CD4-positive, alpha-beta T cell treated with Interferon gamma for 1 hour (primary cell): ENCODE results near the gene ABLIM3.

Source experiments
- DNase-seq: peaks from one replicate; pipeline ENCODE4 v3.0.0-alpha.2; 2020

The ABLIM3 gene

GRCh38 chr5:149133795-149134777 lies 7.2 kb upstream of the ABLIM3 start:
- no peak for DNase-seq

GRCh38 chr5:149134778-149135500 lies 6.4 kb upstream of the ABLIM3 start:
- no peak for DNase-seq

GRCh38 chr5:149135536-149136201 lies 5.6 kb upstream of the ABLIM3 start:
- DNase-seq, result no peak

GRCh38 chr5:149138182-149138923 lies 2.9 kb upstream of the ABLIM3 start:
- no peak for DNase-seq

- no peak for DNase-seq
Measured at GRCh38 chr5:149140197-149141002, 893 bp upstream of the ABLIM3 start.

- DNase-seq, result no peak
Measured at GRCh38 chr5:149141957-149142851, 911 bp downstream of the ABLIM3 start.

- no peak for DNase-seq
Measured at GRCh38 chr5:149143470-149143869, 2.2 kb downstream of the ABLIM3 start.

- DNase-seq, result no peak
Measured at GRCh38 chr5:149144637-149145036, 3.3 kb downstream of the ABLIM3 start.

GRCh38 chr5:149145138-149145537 lies 3.8 kb downstream of the ABLIM3 start:
- no peak for DNase-seq

- DNase-seq, result no peak
Measured at GRCh38 chr5:149147676-149148075, 6.4 kb downstream of the ABLIM3 start.

GRCh38 chr5:149149942-149150341 lies 8.6 kb downstream of the ABLIM3 start:
- DNase-seq, result no peak

GRCh38 chr5:149150457-149150856 lies 9.2 kb downstream of the ABLIM3 start:
- no peak for DNase-seq

GRCh38 chr5:149151717-149152116 lies 10.4 kb downstream of the ABLIM3 start:
- no peak for DNase-seq

GRCh38 chr5:149152317-149152746 lies 11.0 kb downstream of the ABLIM3 start:
- DNase-seq, result no peak

- DNase-seq, result no peak
Measured at GRCh38 chr5:149153193-149153750, 12.0 kb downstream of the ABLIM3 start.

GRCh38 chr5:149153751-149154610 lies 12.7 kb downstream of the ABLIM3 start:
- no peak for DNase-seq

GRCh38 chr5:149154650-149155049 lies 13.4 kb downstream of the ABLIM3 start:
- no peak for DNase-seq

- no peak for DNase-seq
Measured at GRCh38 chr5:149156435-149157083, 15.3 kb downstream of the ABLIM3 start.

GRCh38 chr5:149157330-149157729 lies 16.0 kb downstream of the ABLIM3 start:
- DNase-seq, result no peak
